ENCODE data around the gene PNMA8B.
"Not testable (repeated sequence)": the region's sequence is repeated elsewhere in the genome, so short reads cannot be mapped to it uniquely, and the experiment has no call there.

The PNMA8B gene

GRCh38 chr19:46495786-46496099 lies at the start of gene PNMA8B:
TSS of gene PNMA8B (minus strand) at chr19:46495867. CDS start at chr19:46495465, 402 bp downstream.
- DNase-seq, result peak; percentile 24 to 53 (median 46)

GRCh38 chr19:46544651-46545050 lies 49.0 kb upstream of the PNMA8B start:
- DNase-seq, result no peak

GRCh38 chr19:46542428-46543230 lies 47.0 kb upstream of the PNMA8B start:
- peak; percentile 23 to 79 (median 66) for DNase-seq

- peak in 5 of 6 experiments; percentile 12 to 67 (median 50) for DNase-seq
These were observed 41.8 kb upstream of the PNMA8B start for GRCh38 chr19:46537136-46538097.

GRCh38 chr19:46536391-46536790 lies 40.7 kb upstream of the PNMA8B start:
- no peak for DNase-seq

- DNase-seq, result no peak
These were observed 38.0 kb upstream of the PNMA8B start for GRCh38 chr19:46533621-46534081.

- no peak for DNase-seq
These were observed 37.5 kb upstream of the PNMA8B start for GRCh38 chr19:46533078-46533620.

- DNase-seq, result no peak
These were observed 35.0 kb upstream of the PNMA8B start for GRCh38 chr19:46530636-46531035.

GRCh38 chr19:46529622-46530451 lies 34.2 kb upstream of the PNMA8B start:
- DNase-seq, result peak; percentile 46 to 83 (median 74)

GRCh38 chr19:46528601-46529590 lies 33.2 kb upstream of the PNMA8B start:
- no peak for DNase-seq

- not testable (repeated sequence) for DNase-seq
These were observed 31.1 kb upstream of the PNMA8B start for GRCh38 chr19:46526801-46527200.

GRCh38 chr19:46524308-46524707 lies 28.6 kb upstream of the PNMA8B start:
- DNase-seq, result no peak

- DNase-seq, result peak in 3 of 6 experiments; percentile 53 to 65 (median 61)
These were observed 27.3 kb upstream of the PNMA8B start for GRCh38 chr19:46522988-46523387.

- no peak for DNase-seq
These were observed 25.7 kb upstream of the PNMA8B start for GRCh38 chr19:46521241-46521868.

- no peak for DNase-seq
These were observed 24.9 kb upstream of the PNMA8B start for GRCh38 chr19:46520616-46521015.

GRCh38 chr19:46517471-46517870 lies 21.8 kb upstream of the PNMA8B start:
- DNase-seq, result no peak

- DNase-seq, result peak in 3 of 6 experiments; percentile 27 to 62 (median 59)
These were observed 20.2 kb upstream of the PNMA8B start for GRCh38 chr19:46515879-46516350.

- no peak for DNase-seq
These were observed 19.6 kb upstream of the PNMA8B start for GRCh38 chr19:46515290-46515609.

GRCh38 chr19:46514589-46515289 lies 19.1 kb upstream of the PNMA8B start:
- no peak for DNase-seq

Measured in stimulated activated naive CD4-positive, alpha-beta T cell (primary cell).